HEK293T (cell line): ENCODE measurements around the gene TMEM121B.

Experiments
- FOXK2 ChIP-seq: fragments of 450-650 bp; IDR thresholded peaks from 2 replicates; pipeline ENCODE4 v1.6.1; 2016; ENCODE audit warnings: mild to moderate bottlenecking
- LEF1 ChIP-seq: fragments of 450-650 bp; IDR thresholded peaks from 2 replicates; pipeline ENCODE4 v1.6.1; 2017; ENCODE audit warnings: mild to moderate bottlenecking, borderline replicate concordance
- SP1 ChIP-seq: fragments of 450-650 bp; IDR thresholded peaks from 2 replicates; pipeline ENCODE4 v1.6.1; 2017

- TF ChIP-seq FOXK2 (no peak), SP1 (no peak), LEF1 (no peak)
Observed at GRCh38 chr22:17109976-17110375, 11.2 kb downstream of the TMEM121B start.
